ENCODE data around the gene EARS2. TPM values are rescaled to one million over a fixed set of nuclear protein-coding genes. Genes with fewer than 3 reads are reported as not detected.
A peak's percentile ranks its signal among the peaks of the same experiment; 100 is the strongest.

Gene EARS2
- total RNA-seq, 1 donor from 2014 or later: 16.8 TPM

DNA sequence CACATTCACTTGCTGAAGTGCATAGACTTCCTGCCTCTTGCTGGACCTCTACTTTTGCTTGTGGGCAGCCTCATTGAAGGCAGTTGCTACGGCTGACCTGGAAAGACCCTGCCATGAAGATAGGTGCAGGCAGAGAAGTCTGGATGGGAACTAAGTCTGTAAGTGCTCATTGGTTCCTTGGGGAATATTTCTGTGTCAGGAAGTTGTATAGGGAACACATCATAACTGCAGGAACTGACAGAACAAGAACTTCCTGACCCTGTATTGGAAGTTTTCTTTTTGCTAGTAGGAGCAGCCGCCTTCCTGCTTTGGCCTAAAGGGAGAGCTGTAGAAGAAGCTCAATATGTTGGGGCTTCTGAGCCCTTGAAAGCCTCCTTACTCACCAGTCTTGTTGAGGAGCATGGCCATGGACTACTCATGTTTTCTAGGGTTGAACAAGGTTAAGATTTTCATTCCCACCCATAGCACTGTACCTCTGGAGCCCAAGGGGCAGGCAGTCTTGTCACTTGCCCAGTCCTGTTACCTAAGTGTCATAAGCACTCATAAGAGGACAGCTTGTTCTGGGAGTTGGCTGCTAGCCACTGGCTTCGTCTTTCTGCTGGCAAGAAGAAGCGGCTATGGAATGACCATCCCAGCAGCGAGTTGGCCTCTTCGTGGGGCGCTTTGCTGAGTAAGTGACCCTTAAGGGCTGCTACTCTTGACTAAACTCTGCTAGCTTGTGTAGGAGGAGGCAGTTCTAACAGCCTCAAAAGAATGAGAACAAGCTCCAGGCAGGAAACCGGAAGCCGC, 7.6 kb upstream of the EARS2 start:
- no peaks in the 10 kb centered on the region for H3K9me3 ChIP-seq
- H3K4me3 ChIP-seq: no peak overlapping the region
- intact Hi-C loops (cut with DNase I): no loop called here
- peaks cover 85 to 97% of the 10 kb centered on the region in 2 donors for H3K36me3 ChIP-seq
- H3K27me3 ChIP-seq: no peaks in the 10 kb centered on the region
- H3K27ac ChIP-seq: no peak overlapping the region
- no peak for DNase-seq (ENCODE audit: low spot score in 2 of 2)
- peaks cover 0 to 2% of the 10 kb centered on the region in 2 donors for H3K4me1 ChIP-seq
- TF ChIP-seq, protein P1, sequence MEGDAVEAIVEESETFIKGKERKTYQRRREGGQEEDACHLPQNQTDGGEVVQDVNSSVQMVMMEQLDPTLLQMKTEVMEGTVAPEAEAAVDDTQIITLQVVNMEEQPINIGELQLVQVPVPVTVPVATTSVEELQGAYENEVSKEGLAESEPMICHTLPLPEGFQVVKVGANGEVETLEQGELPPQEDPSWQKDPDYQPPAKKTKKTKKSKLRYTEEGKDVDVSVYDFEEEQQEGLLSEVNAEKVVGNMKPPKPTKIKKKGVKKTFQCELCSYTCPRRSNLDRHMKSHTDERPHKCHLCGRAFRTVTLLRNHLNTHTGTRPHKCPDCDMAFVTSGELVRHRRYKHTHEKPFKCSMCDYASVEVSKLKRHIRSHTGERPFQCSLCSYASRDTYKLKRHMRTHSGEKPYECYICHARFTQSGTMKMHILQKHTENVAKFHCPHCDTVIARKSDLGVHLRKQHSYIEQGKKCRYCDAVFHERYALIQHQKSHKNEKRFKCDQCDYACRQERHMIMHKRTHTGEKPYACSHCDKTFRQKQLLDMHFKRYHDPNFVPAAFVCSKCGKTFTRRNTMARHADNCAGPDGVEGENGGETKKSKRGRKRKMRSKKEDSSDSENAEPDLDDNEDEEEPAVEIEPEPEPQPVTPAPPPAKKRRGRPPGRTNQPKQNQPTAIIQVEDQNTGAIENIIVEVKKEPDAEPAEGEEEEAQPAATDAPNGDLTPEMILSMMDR (IDR thresholded peaks at IDR 0.05): no peak

DNA sequence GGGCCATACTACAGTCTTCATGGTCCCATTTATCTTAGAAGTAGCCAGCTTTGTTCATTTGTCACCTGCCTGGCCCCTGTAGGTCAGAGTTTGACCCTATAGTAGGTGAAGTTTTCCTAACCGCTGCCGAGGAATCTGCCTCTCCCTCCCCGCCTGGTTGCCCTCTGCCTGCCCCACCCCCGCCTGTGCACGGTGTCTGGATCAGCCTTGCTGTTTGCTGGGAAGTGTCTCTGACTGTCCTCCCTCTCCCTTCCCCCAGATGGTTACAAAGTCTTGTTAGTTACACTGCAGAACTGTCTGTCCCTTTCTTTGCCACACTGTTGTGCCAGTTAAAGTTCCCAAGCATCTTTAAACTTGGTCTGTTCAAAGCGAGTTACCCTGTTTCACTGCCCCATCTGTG, 6.0 kb upstream of the EARS2 start:
- TF ChIP-seq, protein P1 (IDR thresholded peaks at IDR 0.05): no peak
- Histone ChIP-seq H3K9me3 (no peaks in the 10 kb centered on the region), H3K4me3 (no peak overlapping the region), H3K36me3 (peaks cover 77 to 89% of the 10 kb centered on the region in 2 donors), H3K27me3 (no peaks in the 10 kb centered on the region), H3K27ac (no peak overlapping the region), H3K4me1 (peaks cover 4 to 12% of the 10 kb centered on the region in 2 donors)
- intact Hi-C loops (cut with DNase I): no loop called here
- DNase-seq (ENCODE audit: low spot score in 2 of 2): no peak

DNA sequence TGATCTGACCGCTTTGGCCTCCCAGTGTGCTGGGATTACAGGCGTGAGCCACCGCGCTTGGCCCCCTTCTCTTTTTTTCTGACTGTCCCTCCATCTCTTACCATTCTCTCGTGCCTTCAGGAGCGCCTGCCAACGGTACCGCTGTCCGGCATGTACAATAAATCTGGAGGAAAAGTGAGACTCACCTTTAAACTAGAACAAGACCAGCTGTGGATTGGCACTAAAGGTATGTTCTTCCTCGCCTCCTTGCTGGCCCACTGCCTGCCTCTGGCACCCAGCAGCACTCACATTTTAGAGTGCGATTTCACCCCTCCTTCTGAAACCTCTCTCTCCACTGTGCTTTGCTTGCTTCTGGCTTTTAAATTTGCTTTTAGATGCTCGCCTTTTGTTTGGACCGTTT, 5.4 kb upstream of the EARS2 start:
- Histone ChIP-seq H3K27ac (no peak overlapping the region), H3K36me3 (peaks cover 71 to 82% of the 10 kb centered on the region in 2 donors), H3K27me3 (no peaks in the 10 kb centered on the region), H3K4me1 (peaks cover 4 to 12% of the 10 kb centered on the region in 2 donors), H3K4me3 (no peak overlapping the region), H3K9me3 (no peaks in the 10 kb centered on the region)
- no peak for DNase-seq (ENCODE audit: low spot score in 2 of 2)
- TF ChIP-seq, protein P1 (IDR thresholded peaks at IDR 0.05): no peak
- intact Hi-C loops (cut with DNase I): no loop called here

DNA sequence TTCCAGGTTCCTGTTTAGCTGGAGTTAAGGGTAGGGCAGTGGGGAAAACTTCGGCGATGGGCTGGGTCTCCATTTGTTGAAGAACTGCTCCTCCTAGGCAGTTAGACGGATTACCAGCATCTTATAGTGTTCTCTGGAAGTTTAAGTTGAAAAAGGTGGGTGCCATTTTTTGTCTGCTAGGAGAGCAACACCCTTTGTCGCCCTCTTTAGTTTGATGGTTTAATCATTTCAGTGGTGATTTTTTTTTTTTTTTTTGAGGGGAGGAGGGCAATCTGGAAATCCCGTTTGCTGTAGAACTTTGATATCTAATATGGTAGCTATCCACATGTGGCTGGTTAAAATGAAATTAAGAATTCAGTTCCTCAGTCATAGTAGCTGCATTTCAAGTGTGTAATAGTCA, 4.4 kb upstream of the EARS2 start:
- intact Hi-C loops (cut with DNase I): no loop called here
- TF ChIP-seq, protein P1 (IDR thresholded peaks at IDR 0.05): no peak
- H3K36me3 ChIP-seq: peaks cover 62 to 73% of the 10 kb centered on the region in 2 donors

DNA sequence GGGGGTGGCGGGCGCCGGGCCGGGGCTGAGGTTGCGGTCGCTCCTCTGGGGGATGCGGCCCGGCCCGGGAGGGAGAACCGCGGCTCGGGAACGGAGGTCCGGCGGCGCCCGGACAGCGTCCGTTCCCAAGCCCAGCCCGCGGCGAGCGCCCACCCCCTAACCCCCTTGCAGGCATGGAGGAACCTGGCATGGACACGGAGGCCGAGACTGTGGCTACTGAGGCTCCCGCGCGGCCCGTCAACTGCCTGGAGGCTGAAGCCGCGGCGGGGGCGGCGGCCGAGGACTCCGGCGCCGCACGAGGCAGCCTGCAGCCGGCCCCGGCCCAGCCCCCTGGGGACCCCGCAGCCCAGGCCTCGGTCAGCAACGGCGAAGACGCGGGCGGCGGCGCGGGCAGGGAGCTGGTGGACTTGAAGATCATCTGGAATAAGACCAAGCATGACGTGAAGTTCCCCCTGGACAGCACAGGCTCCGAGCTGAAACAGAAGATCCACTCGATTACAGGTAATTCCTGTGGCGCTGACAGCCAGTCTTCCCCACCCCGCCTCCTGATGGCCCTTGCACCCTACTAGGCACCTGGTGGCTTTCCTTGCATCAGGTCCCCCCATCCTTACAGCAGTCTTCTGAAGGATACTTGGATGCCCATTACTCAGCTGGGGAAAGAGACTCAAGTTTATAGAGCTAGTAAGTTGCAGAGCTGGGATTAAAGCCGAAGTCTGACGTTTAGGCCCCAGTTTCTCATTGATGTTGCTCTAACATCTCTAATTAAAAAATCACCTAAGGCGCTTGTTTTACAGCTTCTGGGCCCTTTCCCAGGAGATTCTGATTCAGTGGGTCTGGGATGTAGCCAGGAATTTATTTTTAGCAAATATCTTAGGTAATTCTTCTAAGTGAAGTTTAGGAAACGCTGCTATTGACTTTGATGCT, 891 bp upstream of the EARS2 start:
- DNase-seq (ENCODE audit: low spot score in 2 of 2): no peak
- intact Hi-C loops (cut with DNase I): loop anchor here (1.0 to 10.0 kb wide), 7 partner anchors 38 to 1605 kb away; partner anchors contain the start of genes COG7, DCTN5, GGA2 and NDUFAB1
- Histone ChIP-seq H3K36me3 (peaks cover 28 to 38% of the 10 kb centered on the region in 2 donors), H3K27ac (peak overlapping the region; percentile 87 to 97), H3K27me3 (no peaks in the 10 kb centered on the region), H3K4me3 (peak overlapping the region; percentile 88 to 94), H3K9me3 (no peaks in the 10 kb centered on the region), H3K4me1 (peaks cover 8 to 20% of the 10 kb centered on the region in 2 donors)
- TF ChIP-seq, protein P1 (IDR thresholded peaks at IDR 0.05): no peak

More for the DNA sequence above, 4.4 kb upstream of the EARS2 start:
- no peaks in the 10 kb centered on the region for H3K27me3 ChIP-seq
- H3K4me1 ChIP-seq: peaks cover 8 to 15% of the 10 kb centered on the region in 2 donors
- no peaks in the 10 kb centered on the region for H3K9me3 ChIP-seq
- no peak for DNase-seq (ENCODE audit: low spot score in 2 of 2)
- no peak overlapping the region for H3K4me3 ChIP-seq
- no peak overlapping the region for H3K27ac ChIP-seq

All from ascending aorta (tissue), 2 donors.